ENCODE results near the gene REC114. TPM values are rescaled to one million over a fixed set of nuclear protein-coding genes. Genes with fewer than 3 reads are reported as not detected.

Gene REC114
- total RNA-seq, 1 experiment from 2014 or later, result not detected

GRCh38 chr15:73599934-73600333 is 157.0 kb downstream of the REC114 start (continued):
- no peak for TF ChIP-seq AR (CRISPR knock-in tag; IDR thresholded peaks at IDR 0.05)
- TF ChIP-seq NR3C1 (CRISPR knock-in tag; conservative IDR thresholded peaks at IDR 0.05; ENCODE audit: low read depth), result no peak
- no peak for TF ChIP-seq MLX (CRISPR knock-in tag; IDR thresholded peaks at IDR 0.05)
- TF ChIP-seq TCF7 (CRISPR knock-in tag; IDR thresholded peaks at IDR 0.05; ENCODE audit: low read depth), result no peak
- TF ChIP-seq ZSCAN18 (CRISPR knock-in tag; IDR thresholded peaks at IDR 0.05), result no peak

GRCh38 chr15:73600413-73601335 is 157.7 kb downstream of the REC114 start:
- no peak overlapping the region for H3K27ac Mint-ChIP-seq
- ATAC-seq, result no peak
- ChIA-PET CTCF (interaction anchor here (1.0 to 10.5 kb wide), 8 partner anchors 15 to 104 kb away, joined by 3 to 74 read pairs (median 4); no protein-coding TSS in a partner anchor), POLR2A (no interaction called here)
- peaks cover 52% of the 10 kb centered on the region for H3K4me1 Mint-ChIP-seq
- TF ChIP-seq NFATC4 (CRISPR knock-in tag; IDR thresholded peaks at IDR 0.05) (no peak), CDX4 (CRISPR knock-in tag; IDR thresholded peaks at IDR 0.05; ENCODE audit: borderline replicate concordance) (no peak), PREB (CRISPR knock-in tag; IDR thresholded peaks at IDR 0.05; ENCODE audit: borderline replicate concordance) (no peak), ZNF281 (CRISPR knock-in tag; IDR thresholded peaks at IDR 0.05) (no peak), USF2 (CRISPR knock-in tag; IDR thresholded peaks at IDR 0.05) (no peak), RORB (CRISPR knock-in tag; IDR thresholded peaks at IDR 0.05) (no peak), USF1 (CRISPR knock-in tag; IDR thresholded peaks at IDR 0.05) (no peak), NFYB (CRISPR knock-in tag; conservative IDR thresholded peaks at IDR 0.05; ENCODE audit: low read depth) (no peak), ZNF396 (CRISPR knock-in tag; IDR thresholded peaks at IDR 0.05; ENCODE audit: borderline replicate concordance) (no peak), GABPB1 (CRISPR knock-in tag; IDR thresholded peaks at IDR 0.05) (no peak), FOXJ3 (CRISPR knock-in tag; IDR thresholded peaks at IDR 0.05; ENCODE audit: borderline replicate concordance) (no peak), ZNF317 (CRISPR knock-in tag; IDR thresholded peaks at IDR 0.05; ENCODE audit: borderline replicate concordance, low read depth) (no peak), ZBTB21 (CRISPR knock-in tag; IDR thresholded peaks at IDR 0.05; ENCODE audit: borderline replicate concordance) (no peak), KAT7 (CRISPR knock-in tag; IDR thresholded peaks at IDR 0.05; ENCODE audit: borderline replicate concordance) (no peak)
- H3K36me3 Mint-ChIP-seq, result no peaks in the 10 kb centered on the region
- no peaks in the 10 kb centered on the region for H3K27me3 Mint-ChIP-seq (ENCODE audit: low read depth)
- H3K9me3 Mint-ChIP-seq, result no peaks in the 10 kb centered on the region
- no peak for DNase-seq (ENCODE audit: low spot score)
- no peak overlapping the region for H3K4me3 Mint-ChIP-seq
